ENCODE measurements around the gene TTPAL. TPM values are rescaled to one million over a fixed set of nuclear protein-coding genes. Genes with fewer than 3 reads are reported as not detected.
"Not testable (repeated sequence)": the region's sequence is repeated elsewhere in the genome, so short reads cannot be mapped to it uniquely, and the experiment has no call there.

The TTPAL gene
- total RNA-seq, 1 experiment from 2014 or later = 20.4 TPM

DNA sequence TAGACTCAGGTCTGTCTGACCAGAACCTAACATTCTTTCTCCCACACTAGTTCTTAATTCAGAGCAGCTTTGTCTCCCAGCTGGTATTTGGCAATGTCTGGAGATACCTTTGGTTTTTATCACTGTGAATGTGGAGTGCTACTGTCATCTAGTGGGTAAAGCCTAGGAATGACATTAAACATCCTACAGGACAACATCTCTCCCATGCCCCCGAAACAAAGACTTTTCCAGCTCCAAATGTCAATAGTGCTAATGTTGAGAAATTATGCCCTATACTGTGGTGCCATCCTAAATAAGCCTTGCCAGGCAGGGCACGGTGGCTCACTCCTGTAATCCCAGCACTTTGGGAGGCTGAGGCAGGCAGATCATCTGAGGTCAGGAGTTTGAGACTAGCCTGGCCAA lies 4.2 kb upstream of the TTPAL start:
- Histone ChIP-seq H3K27me3 (ENCODE audit: insufficient read depth, low read length) (no peaks in the 10 kb centered on the region), H3K4me2 (ENCODE audit: low read length) (no peak overlapping the region), H3K27ac (ENCODE audit: low read depth, low read length) (no peak overlapping the region), H3K36me3 (ENCODE audit: control insufficient read depth in 1 of 2, insufficient read depth in 2 of 2, low read length in 2 of 2) (no peaks in the 10 kb centered on the region), H3K79me2 (ENCODE audit: insufficient read depth, low read length) (peaks cover 7% of the 10 kb centered on the region; the same call in 1 of the 2 replicates), H2AFZ (ENCODE audit: low read depth, low read length, poor library complexity, severe bottlenecking) (no peak overlapping the region), H3K9ac (ENCODE audit: low read length) (no peak overlapping the region), H3K9me2 (ENCODE audit: insufficient read depth) (no peaks in the 10 kb centered on the region), H3K4me3 (replicated peaks in 1 of 2; ENCODE audit: low read depth in 1 of 2, low read length in 2 of 2) (no peak overlapping the region), H4K20me1 (ENCODE audit: insufficient read depth) (no peaks in the 10 kb centered on the region), H3K4me1 (ENCODE audit: control insufficient read depth in 1 of 2, insufficient read depth in 2 of 2, low read length in 2 of 2) (peaks cover 3 to 11% of the 10 kb centered on the region in 2 experiments; a peak in 2 of 4 replicates), H3K9me3 (ENCODE audit: control insufficient read depth in 1 of 2, insufficient read depth in 1 of 2, low read depth in 1 of 2, low read length in 2 of 2) (no peaks in the 10 kb centered on the region)
- TF ChIP-seq TCF7L2 (IDR thresholded peaks at IDR 0.05; ENCODE audit: borderline replicate concordance, extremely low read depth, insufficient read depth, insufficient read length) (no peak), JUND (IDR thresholded peaks at IDR 0.05) (no peak), SP1 (IDR thresholded peaks at IDR 0.05; ENCODE audit: low read depth) (no peak), ZFX (IDR thresholded peaks at IDR 0.05) (no peak), EZH2 (IDR thresholded peaks at IDR 0.05) (no peak), EZH2phosphoT487 (IDR thresholded peaks at IDR 0.05; ENCODE audit: borderline replicate concordance) (no peak), CEBPB (IDR thresholded peaks at IDR 0.05; ENCODE audit: low read depth) (no peak), CBX3 (IDR thresholded peaks at IDR 0.05; ENCODE audit: low read depth) (no peak), RAD21 (IDR thresholded peaks at IDR 0.05; ENCODE audit: low read depth) (peak; percentile 68), POLR2AphosphoS5 (IDR thresholded peaks at IDR 0.05; ENCODE audit: low read depth, low read length) (no peak), POLR2A (IDR thresholded peaks at IDR 0.05; ENCODE audit: borderline replicate concordance, extremely low read depth, insufficient read depth, insufficient read length) (no peak)
- TF ChIP-seq, protein P1, sequence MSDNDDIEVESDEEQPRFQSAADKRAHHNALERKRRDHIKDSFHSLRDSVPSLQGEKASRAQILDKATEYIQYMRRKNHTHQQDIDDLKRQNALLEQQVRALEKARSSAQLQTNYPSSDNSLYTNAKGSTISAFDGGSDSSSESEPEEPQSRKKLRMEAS (IDR thresholded peaks at IDR 0.05) = no peak
- TF ChIP-seq, protein P2, sequence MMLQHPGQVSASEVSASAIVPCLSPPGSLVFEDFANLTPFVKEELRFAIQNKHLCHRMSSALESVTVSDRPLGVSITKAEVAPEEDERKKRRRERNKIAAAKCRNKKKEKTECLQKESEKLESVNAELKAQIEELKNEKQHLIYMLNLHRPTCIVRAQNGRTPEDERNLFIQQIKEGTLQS (IDR thresholded peaks at IDR 0.05) = no peak
- TF ChIP-seq, protein P3, sequence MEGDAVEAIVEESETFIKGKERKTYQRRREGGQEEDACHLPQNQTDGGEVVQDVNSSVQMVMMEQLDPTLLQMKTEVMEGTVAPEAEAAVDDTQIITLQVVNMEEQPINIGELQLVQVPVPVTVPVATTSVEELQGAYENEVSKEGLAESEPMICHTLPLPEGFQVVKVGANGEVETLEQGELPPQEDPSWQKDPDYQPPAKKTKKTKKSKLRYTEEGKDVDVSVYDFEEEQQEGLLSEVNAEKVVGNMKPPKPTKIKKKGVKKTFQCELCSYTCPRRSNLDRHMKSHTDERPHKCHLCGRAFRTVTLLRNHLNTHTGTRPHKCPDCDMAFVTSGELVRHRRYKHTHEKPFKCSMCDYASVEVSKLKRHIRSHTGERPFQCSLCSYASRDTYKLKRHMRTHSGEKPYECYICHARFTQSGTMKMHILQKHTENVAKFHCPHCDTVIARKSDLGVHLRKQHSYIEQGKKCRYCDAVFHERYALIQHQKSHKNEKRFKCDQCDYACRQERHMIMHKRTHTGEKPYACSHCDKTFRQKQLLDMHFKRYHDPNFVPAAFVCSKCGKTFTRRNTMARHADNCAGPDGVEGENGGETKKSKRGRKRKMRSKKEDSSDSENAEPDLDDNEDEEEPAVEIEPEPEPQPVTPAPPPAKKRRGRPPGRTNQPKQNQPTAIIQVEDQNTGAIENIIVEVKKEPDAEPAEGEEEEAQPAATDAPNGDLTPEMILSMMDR (IDR thresholded peaks at IDR 0.05 in 2 of 3, conservative IDR thresholded peaks at IDR 0.05 in 1 of 3; ENCODE audit: borderline replicate concordance in 1 of 3, insufficient read depth in 1 of 3, low read depth in 2 of 3, low read length in 2 of 3) = peak; percentile 32 to 40 (median 36); a peak in 3 of 6 replicates
- ATAC-seq (no peak), DNase-seq (ENCODE audit: low read depth, low spot score) (no peak)
- BruUV-seq (replicated peaks) = no TSS peak
- CTCF ChIA-PET = interaction anchor here (0.7 to 2.7 kb wide), 6 partner anchors 83 to 362 kb away, joined by 3 to 22 read pairs (median 4); no protein-coding TSS in a partner anchor
- intact Hi-C loops (cut with micrococcal nuclease) = no loop called here
- POLR2A ChIA-PET = interaction anchor here (1.3 kb wide), 1 partner anchor 254 kb away, joined by 3 read pairs; no protein-coding TSS in a partner anchor
- RAD21 ChIA-PET (ENCODE audit: low non-redundant PET in 1 of 2, low total read pairs in 2 of 2, uncharacterized antibody in 2 of 2, unreplicated experiment in 2 of 2) = interaction anchor here (1.1 to 1.4 kb wide), 2 partner anchors 254 kb away, joined by 3 read pairs; no protein-coding TSS in a partner anchor

DNA sequence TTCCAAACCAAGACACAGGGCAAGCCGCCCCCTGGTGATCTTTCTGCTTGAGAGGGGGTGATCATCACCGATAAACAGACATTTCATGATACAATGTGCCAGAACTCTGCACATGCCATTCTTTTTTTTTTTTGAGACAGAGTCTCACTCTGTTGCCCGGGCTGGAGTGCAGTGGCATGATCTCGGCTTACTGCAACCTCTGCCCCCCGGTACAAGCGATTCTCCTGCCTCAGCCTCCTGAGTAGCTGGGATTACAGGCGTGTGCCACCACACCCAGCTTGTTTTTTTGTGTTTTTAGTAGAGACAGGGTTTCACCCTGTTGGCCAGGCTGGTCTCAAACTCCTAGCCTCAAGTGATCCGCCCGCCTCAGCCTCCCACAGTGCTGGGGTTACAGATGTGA lies 3.4 kb upstream of the TTPAL start:
- H3K4me1 ChIP-seq (ENCODE audit: control insufficient read depth in 1 of 2, insufficient read depth in 2 of 2, low read length in 2 of 2) = peaks cover 3 to 19% of the 10 kb centered on the region in 2 experiments; a peak in 2 of 4 replicates
- H3K4me2 ChIP-seq (ENCODE audit: low read length); H3K36me3 ChIP-seq (ENCODE audit: control insufficient read depth in 1 of 2, insufficient read depth in 2 of 2, low read length in 2 of 2); H3K27ac ChIP-seq (ENCODE audit: low read depth, low read length); H3K9me2 ChIP-seq (ENCODE audit: insufficient read depth); H3K9me3 ChIP-seq (ENCODE audit: control insufficient read depth in 1 of 2, insufficient read depth in 1 of 2, low read depth in 1 of 2, low read length in 2 of 2); H4K20me1 ChIP-seq (ENCODE audit: insufficient read depth); H3K27me3 ChIP-seq (ENCODE audit: insufficient read depth, low read length); BruUV-seq (replicated peaks); POLR2A ChIA-PET; H3K4me3 ChIP-seq (replicated peaks in 1 of 2; ENCODE audit: low read depth in 1 of 2, low read length in 2 of 2); ATAC-seq; intact Hi-C loops (cut with micrococcal nuclease); H2AFZ ChIP-seq (ENCODE audit: low read depth, low read length, poor library complexity, severe bottlenecking); DNase-seq (ENCODE audit: low read depth, low spot score); H3K9ac ChIP-seq (ENCODE audit: low read length): not testable (repeated sequence)
- ChIA-PET RAD21 (ENCODE audit: low non-redundant PET in 1 of 2, low total read pairs in 2 of 2, uncharacterized antibody in 2 of 2, unreplicated experiment in 2 of 2) (interaction anchor here in 1 of 2 experiments (1.4 kb wide), 1 partner anchor 255 kb away, joined by 3 read pairs; no protein-coding TSS in a partner anchor), CTCF (interaction anchor here (2.7 kb wide), 1 partner anchor 255 kb away, joined by 22 read pairs; no protein-coding TSS in a partner anchor)
- peaks cover 13% of the 10 kb centered on the region; the same call in 1 of the 2 replicates for H3K79me2 ChIP-seq (ENCODE audit: insufficient read depth, low read length)

Data from HCT116 (cell line).